ENCODE measurements around the gene GPRIN1. TPM values are rescaled to one million over a fixed set of nuclear protein-coding genes. Genes with fewer than 3 reads are reported as not detected.
A peak's percentile ranks its signal among the peaks of the same experiment; 100 is the strongest.

GPRIN1 gene
- total and polyA plus RNA-seq, 3 donors from 2014 or later: 2.5 to 8.4 (median 5.7) TPM

DNA sequence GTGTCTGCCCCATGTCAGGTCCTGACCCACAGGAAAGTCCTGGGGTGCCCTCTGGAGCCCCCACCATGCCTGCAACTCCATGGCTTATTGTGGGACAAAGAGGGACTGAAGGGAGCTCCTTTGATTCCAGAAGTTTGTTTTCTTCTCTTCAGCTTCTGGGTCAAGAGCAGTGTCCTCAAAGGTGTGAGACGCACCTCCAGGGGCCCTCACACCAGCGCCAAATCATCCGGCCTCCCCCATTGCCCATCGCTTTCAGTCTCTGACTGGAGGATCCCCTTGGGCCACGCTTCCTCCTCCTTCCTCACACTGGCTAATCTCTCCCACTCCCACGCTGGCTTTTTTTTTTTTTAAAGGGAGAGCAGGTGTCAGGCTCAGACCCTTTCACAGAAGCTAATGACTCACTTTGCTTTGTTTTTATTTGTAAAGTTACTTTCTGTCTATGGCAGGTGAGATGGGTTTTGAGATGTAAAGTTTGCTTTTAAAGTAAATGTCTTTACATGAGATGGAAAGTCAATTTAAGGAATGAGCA is 44.1 kb downstream of the GPRIN1 start:
- Histone ChIP-seq H3K9me3 (no peaks in the 10 kb centered on the region), H3K4me1 (no peaks in the 10 kb centered on the region), H3K36me3 (ENCODE audit: low read depth, missing control alignments) (no peaks in the 10 kb centered on the region), H3K27ac (no peak overlapping the region), H3K4me3 (no peak overlapping the region), H3K27me3 (no peaks in the 10 kb centered on the region)
- intact Hi-C loops (cut with DNase I; ENCODE audit: low total_unique reads): no loop called here
- no peak for DNase-seq
- WGBS, 2 donors: 44 to 58% methylated on average over 6 of the region's 6 CpGs
- TF ChIP-seq POLR2A (IDR thresholded peaks at IDR 0.05): no peak
- TF ChIP-seq, protein P1, sequence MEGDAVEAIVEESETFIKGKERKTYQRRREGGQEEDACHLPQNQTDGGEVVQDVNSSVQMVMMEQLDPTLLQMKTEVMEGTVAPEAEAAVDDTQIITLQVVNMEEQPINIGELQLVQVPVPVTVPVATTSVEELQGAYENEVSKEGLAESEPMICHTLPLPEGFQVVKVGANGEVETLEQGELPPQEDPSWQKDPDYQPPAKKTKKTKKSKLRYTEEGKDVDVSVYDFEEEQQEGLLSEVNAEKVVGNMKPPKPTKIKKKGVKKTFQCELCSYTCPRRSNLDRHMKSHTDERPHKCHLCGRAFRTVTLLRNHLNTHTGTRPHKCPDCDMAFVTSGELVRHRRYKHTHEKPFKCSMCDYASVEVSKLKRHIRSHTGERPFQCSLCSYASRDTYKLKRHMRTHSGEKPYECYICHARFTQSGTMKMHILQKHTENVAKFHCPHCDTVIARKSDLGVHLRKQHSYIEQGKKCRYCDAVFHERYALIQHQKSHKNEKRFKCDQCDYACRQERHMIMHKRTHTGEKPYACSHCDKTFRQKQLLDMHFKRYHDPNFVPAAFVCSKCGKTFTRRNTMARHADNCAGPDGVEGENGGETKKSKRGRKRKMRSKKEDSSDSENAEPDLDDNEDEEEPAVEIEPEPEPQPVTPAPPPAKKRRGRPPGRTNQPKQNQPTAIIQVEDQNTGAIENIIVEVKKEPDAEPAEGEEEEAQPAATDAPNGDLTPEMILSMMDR (IDR thresholded peaks at IDR 0.05): no peak

GRCh38 chr5:176564002-176564401 is 46.0 kb downstream of the GPRIN1 start:
- intact Hi-C loops (cut with DNase I; ENCODE audit: low total_unique reads): no loop called here
- TF ChIP-seq POLR2A (IDR thresholded peaks at IDR 0.05): no peak
- H3K27ac ChIP-seq: peak overlapping the region in 1 of 2 donors; percentile 36
- H3K27me3 ChIP-seq: no peaks in the 10 kb centered on the region
- no peak overlapping the region for H3K4me3 ChIP-seq
- no peaks in the 10 kb centered on the region for H3K36me3 ChIP-seq (ENCODE audit: low read depth, missing control alignments)
- 58 to 67% methylated on average over 9 to 10 of the region's 10 CpGs for WGBS, 2 donors
- no peaks in the 10 kb centered on the region for H3K9me3 ChIP-seq
- no peak for DNase-seq
- no peaks in the 10 kb centered on the region for H3K4me1 ChIP-seq

DNA sequence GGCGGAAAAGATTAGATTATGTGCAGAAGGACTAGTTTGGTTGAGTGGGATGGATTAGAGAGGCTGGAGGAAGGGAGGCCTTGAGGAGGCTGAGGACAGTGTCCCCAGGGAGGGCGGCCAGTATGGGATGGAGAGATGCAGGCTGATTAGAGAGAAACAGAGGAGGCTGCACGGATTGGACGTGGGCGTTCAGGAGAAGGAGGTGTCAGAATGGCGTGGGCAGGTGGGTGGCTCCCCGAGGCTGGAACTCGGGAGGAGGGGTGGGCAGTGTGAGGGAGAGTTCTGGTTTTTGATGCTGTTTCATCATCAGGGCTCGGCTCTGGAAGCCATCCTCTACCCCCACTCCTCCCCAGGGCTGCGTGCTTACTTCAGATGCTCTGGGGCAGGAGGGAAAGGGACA is 47.8 kb downstream of the GPRIN1 start:
- no peaks in the 10 kb centered on the region for H3K4me1 ChIP-seq
- no peaks in the 10 kb centered on the region for H3K27me3 ChIP-seq
- no peak overlapping the region for H3K4me3 ChIP-seq
- TF ChIP-seq, protein P1 (IDR thresholded peaks at IDR 0.05): no peak
- no peak for TF ChIP-seq POLR2A (IDR thresholded peaks at IDR 0.05)
- no peak for DNase-seq
- intact Hi-C loops (cut with DNase I; ENCODE audit: low total_unique reads): no loop called here
- no peak overlapping the region for H3K27ac ChIP-seq
- WGBS, 2 donors: 43 to 46% methylated on average over 10 of the region's 10 CpGs
- H3K36me3 ChIP-seq (ENCODE audit: low read depth, missing control alignments): no peaks in the 10 kb centered on the region
- H3K9me3 ChIP-seq: no peaks in the 10 kb centered on the region

DNA sequence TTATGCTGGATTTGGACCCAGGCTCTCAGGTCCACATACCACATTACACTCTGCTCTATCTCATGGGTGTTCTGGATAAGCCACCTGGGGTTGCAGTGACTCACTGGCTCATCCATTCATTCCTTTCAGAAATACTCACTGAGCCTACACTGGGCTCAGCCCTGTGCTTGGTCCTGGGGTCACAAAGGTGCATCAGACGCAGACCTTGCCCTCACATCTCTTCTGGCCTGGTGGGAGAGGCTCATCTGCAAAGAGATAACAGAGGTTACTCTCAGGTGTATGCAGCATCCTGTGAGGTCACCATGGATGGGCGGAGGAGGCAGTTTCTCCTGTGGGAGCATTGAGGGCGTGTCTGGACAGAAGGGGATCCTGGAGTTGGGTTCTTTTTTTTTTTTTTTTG is 48.7 kb downstream of the GPRIN1 start:
- Histone ChIP-seq H3K27ac (no peak overlapping the region), H3K4me1 (no peaks in the 10 kb centered on the region), H3K36me3 (ENCODE audit: low read depth, missing control alignments) (no peaks in the 10 kb centered on the region), H3K9me3 (no peaks in the 10 kb centered on the region), H3K27me3 (no peaks in the 10 kb centered on the region), H3K4me3 (no peak overlapping the region)
- intact Hi-C loops (cut with DNase I; ENCODE audit: low total_unique reads): no loop called here
- TF ChIP-seq POLR2A (IDR thresholded peaks at IDR 0.05): no peak
- TF ChIP-seq, protein P1 (IDR thresholded peaks at IDR 0.05): no peak
- WGBS, 2 donors: 88 to 91% methylated on average over 3 of the region's 3 CpGs
- no peak for DNase-seq

- H3K27me3 ChIP-seq: no peaks in the 10 kb centered on the region
- no peak overlapping the region for H3K4me3 ChIP-seq
- H3K36me3 ChIP-seq (ENCODE audit: low read depth, missing control alignments): no peaks in the 10 kb centered on the region
- TF ChIP-seq, protein P1 (IDR thresholded peaks at IDR 0.05): no peak
- TF ChIP-seq POLR2A (IDR thresholded peaks at IDR 0.05): no peak
- no peaks in the 10 kb centered on the region for H3K9me3 ChIP-seq
- intact Hi-C loops (cut with DNase I; ENCODE audit: low total_unique reads): no loop called here
- no peaks in the 10 kb centered on the region for H3K4me1 ChIP-seq
- H3K27ac ChIP-seq: no peak overlapping the region
- WGBS, 2 donors: 68 to 85% methylated on average over 8 of the region's 8 CpGs
- no peak for DNase-seq
Measured at GRCh38 chr5:176560364-176560763, 49.6 kb downstream of the GPRIN1 start.

Data from testis (tissue), 3 donors.